DOHH2 (cell line): ENCODE data around the gene EIF4E2.

Experiments used
- EZH2phosphoT487 ChIP-seq: fragments of 200-600 bp; sonication (generic); IDR thresholded peaks from 2 replicates; pipeline ENCODE4 v1.6.1; 2017; ENCODE audit warnings: borderline replicate concordance, mild to moderate bottlenecking, antibody characterized with exemption, low read length, moderate library complexity, mixed read lengths
- TF ChIP-seq, protein P1 (sequence below): fragments of 200-600 bp; sonication (generic); IDR thresholded peaks from one replicate; pipeline ENCODE4 v1.5.1; 2014; ENCODE audit warnings: antibody characterized with exemption, mild to moderate bottlenecking, low read depth, low read length; ENCODE audit not compliant: poor library complexity, severe bottlenecking

DNA sequence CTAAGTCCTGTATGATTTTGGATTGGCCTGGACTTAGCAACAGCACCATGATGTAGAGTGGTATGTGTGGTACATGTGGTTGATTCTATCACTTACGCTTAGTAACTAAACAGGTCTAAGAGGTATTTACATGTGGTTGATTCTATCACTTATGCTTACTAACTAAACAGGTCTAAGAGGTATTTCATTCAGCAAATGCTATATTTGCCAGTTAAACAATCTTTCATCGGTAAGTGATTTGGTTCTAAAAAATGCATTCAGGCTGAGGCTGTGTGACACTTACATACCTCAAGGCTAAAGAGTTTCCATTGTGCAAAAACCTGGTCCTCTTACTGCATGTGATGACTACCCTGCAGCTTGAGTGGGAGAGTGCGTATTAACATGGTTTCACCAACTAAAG is 13.1 kb downstream of the EIF4E2 start:
- TF ChIP-seq, protein P1, sequence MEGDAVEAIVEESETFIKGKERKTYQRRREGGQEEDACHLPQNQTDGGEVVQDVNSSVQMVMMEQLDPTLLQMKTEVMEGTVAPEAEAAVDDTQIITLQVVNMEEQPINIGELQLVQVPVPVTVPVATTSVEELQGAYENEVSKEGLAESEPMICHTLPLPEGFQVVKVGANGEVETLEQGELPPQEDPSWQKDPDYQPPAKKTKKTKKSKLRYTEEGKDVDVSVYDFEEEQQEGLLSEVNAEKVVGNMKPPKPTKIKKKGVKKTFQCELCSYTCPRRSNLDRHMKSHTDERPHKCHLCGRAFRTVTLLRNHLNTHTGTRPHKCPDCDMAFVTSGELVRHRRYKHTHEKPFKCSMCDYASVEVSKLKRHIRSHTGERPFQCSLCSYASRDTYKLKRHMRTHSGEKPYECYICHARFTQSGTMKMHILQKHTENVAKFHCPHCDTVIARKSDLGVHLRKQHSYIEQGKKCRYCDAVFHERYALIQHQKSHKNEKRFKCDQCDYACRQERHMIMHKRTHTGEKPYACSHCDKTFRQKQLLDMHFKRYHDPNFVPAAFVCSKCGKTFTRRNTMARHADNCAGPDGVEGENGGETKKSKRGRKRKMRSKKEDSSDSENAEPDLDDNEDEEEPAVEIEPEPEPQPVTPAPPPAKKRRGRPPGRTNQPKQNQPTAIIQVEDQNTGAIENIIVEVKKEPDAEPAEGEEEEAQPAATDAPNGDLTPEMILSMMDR: no peak
- no peak for TF ChIP-seq EZH2phosphoT487
